Gastroesophageal sphincter (tissue), 3 donors: ENCODE results near the gene DCXR.

Experiments used
- CTCF ChIP-seq, 4 experiments: fragments of 200-600 bp in 2 of 4; fragments of 450-650 bp in 2 of 4; sonication (generic) in 1 of 4; IDR thresholded peaks; one replicate each; pipeline ENCODE4 v1.5.1; 2017 to 2019; ENCODE audit warnings: antibody characterized with exemption in 4 of 4, mild to moderate bottlenecking in 2 of 4, moderate library complexity in 2 of 4
- EP300 ChIP-seq: sonication (generic); formaldehyde crosslinking; IDR thresholded peaks from one replicate; pipeline ENCODE4 v1.6.1; 2017; ENCODE audit warnings: antibody characterized with exemption, mild to moderate bottlenecking
- POLR2A ChIP-seq, 2 donors: fragments of 450-650 bp; IDR thresholded peaks; one replicate each; pipeline ENCODE4 v1.6.1; 2017; ENCODE audit warnings: antibody characterized with exemption in 2 of 2, mild to moderate bottlenecking in 2 of 2, moderate library complexity in 1 of 2
- POLR2AphosphoS5 ChIP-seq: sonication (generic); formaldehyde crosslinking; IDR thresholded peaks from one replicate; pipeline ENCODE4 v1.6.1; 2017; ENCODE audit warnings: antibody characterized with exemption

GRCh38 chr17:82083009-82083408 is 45.5 kb upstream of the DCXR start:
- TF ChIP-seq CTCF (IDR thresholded peaks at IDR 0.05) = no peak
- TF ChIP-seq POLR2A (IDR thresholded peaks at IDR 0.05) = no peak
- no peak for TF ChIP-seq POLR2AphosphoS5
- TF ChIP-seq EP300 = no peak
